Breast epithelium (tissue), 4 donors: ENCODE data around the gene NOSTRIN. TPM values are rescaled to one million over a fixed set of nuclear protein-coding genes. Genes with fewer than 3 reads are reported as not detected.

Source experiments
- DNase-seq, 2 donors: peaks; one replicate each; pipeline ENCODE4 v3.0.0-alpha.2; 2019; ENCODE audit warnings: low spot score in 2 of 2
- H3K27ac ChIP-seq, 2 donors: fragments of 200-600 bp; sonication (generic) in 1 of 2; one replicate each; pipeline ENCODE4 v1.5.1; 2016 to 2019; ENCODE audit warnings: mild to moderate bottlenecking in 1 of 2
- H3K27me3 ChIP-seq, 2 donors: fragments of 200-600 bp; sonication (generic) in 1 of 2; one replicate each; pipeline versions ENCODE4 v1.5.1 to v1.6.0; 2017 to 2019; ENCODE audit warnings: control low read depth in 1 of 2, mild to moderate bottlenecking in 1 of 2
- H3K36me3 ChIP-seq: fragments of 200-600 bp; one replicate; pipeline ENCODE4 v1.5.1; 2019
- H3K4me1 ChIP-seq, 2 donors: fragments of 200-600 bp; sonication (generic); one replicate each; pipeline ENCODE4 v1.5.1; 2016 to 2019; ENCODE audit warnings: control low read depth in 1 of 2
- H3K4me3 ChIP-seq, 3 donors: fragments of 200-600 bp; sonication (generic); 1 replicate in 2 of 3; 2 replicates in 1 of 3; pipeline ENCODE4 v1.5.1; 2016 to 2019; ENCODE audit warnings: mild to moderate bottlenecking in 3 of 3, moderate library complexity in 2 of 3
- H3K9me3 ChIP-seq, 2 donors: fragments of 200-600 bp; sonication (generic) in 1 of 2; one replicate each; pipeline ENCODE4 v1.5.1; 2016 to 2019; ENCODE audit warnings: control low read depth in 1 of 2
- POLR2A ChIP-seq: fragments of 450-650 bp; IDR thresholded peaks from one replicate; pipeline ENCODE4 v1.6.1; 2016; ENCODE audit warnings: antibody characterized with exemption, mild to moderate bottlenecking, moderate library complexity
- POLR2AphosphoS5 ChIP-seq, 3 donors: sonication (generic); formaldehyde crosslinking; IDR thresholded peaks; one replicate each; pipeline ENCODE4 v1.6.1; 2017; ENCODE audit warnings: antibody characterized with exemption in 3 of 3
- intact Hi-C: fragments of 100-400 bp; cut with DNase I; formaldehyde crosslinking; loops from one replicate; pipeline ENCODE4 v1.15.1; 2023; ENCODE audit warnings: low total_unique reads
- total RNA-seq, 3 donors: library from RNA; depleted of rRNA; stranded (reverse); fragments of >200 nt; gene quantifications; one replicate each; pipeline ENCODE4 v1.1.0, GENCODE V29; 2016
- TF ChIP-seq, protein P1 (sequence below), 3 donors: fragments of 450-650 bp; IDR thresholded peaks; one replicate each; pipeline ENCODE4 v1.5.1; 2016 to 2017; ENCODE audit warnings: antibody characterized with exemption in 3 of 3, mild to moderate bottlenecking in 3 of 3, moderate library complexity in 3 of 3

Gene NOSTRIN
- total RNA-seq, 3 donors from 2014 or later: 35.0 to 73.7 (median 35.9) TPM

GRCh38 chr2:168903888-168904287 lies 101.5 kb downstream of the NOSTRIN start:
- intact Hi-C loops: no loop called here
- no peak for DNase-seq
- Histone ChIP-seq H3K27me3 (no peaks in the 10 kb centered on the region), H3K4me1 (no peaks in the 10 kb centered on the region), H3K36me3 (no peaks in the 10 kb centered on the region), H3K27ac (no peak overlapping the region), H3K9me3 (no peaks in the 10 kb centered on the region), H3K4me3 (no peak overlapping the region)
- no peak for TF ChIP-seq POLR2A
- TF ChIP-seq POLR2AphosphoS5 (IDR thresholded peaks at IDR 0.05): no peak
- TF ChIP-seq, protein P1, sequence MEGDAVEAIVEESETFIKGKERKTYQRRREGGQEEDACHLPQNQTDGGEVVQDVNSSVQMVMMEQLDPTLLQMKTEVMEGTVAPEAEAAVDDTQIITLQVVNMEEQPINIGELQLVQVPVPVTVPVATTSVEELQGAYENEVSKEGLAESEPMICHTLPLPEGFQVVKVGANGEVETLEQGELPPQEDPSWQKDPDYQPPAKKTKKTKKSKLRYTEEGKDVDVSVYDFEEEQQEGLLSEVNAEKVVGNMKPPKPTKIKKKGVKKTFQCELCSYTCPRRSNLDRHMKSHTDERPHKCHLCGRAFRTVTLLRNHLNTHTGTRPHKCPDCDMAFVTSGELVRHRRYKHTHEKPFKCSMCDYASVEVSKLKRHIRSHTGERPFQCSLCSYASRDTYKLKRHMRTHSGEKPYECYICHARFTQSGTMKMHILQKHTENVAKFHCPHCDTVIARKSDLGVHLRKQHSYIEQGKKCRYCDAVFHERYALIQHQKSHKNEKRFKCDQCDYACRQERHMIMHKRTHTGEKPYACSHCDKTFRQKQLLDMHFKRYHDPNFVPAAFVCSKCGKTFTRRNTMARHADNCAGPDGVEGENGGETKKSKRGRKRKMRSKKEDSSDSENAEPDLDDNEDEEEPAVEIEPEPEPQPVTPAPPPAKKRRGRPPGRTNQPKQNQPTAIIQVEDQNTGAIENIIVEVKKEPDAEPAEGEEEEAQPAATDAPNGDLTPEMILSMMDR (IDR thresholded peaks at IDR 0.05): no peak

GRCh38 chr2:168904358-168904757 lies 101.9 kb downstream of the NOSTRIN start:
- H3K9me3 ChIP-seq: no peaks in the 10 kb centered on the region
- no peaks in the 10 kb centered on the region for H3K36me3 ChIP-seq
- no peak overlapping the region for H3K4me3 ChIP-seq
- H3K4me1 ChIP-seq: no peaks in the 10 kb centered on the region
- intact Hi-C loops: no loop called here
- no peak overlapping the region for H3K27ac ChIP-seq
- TF ChIP-seq, protein P1 (IDR thresholded peaks at IDR 0.05): no peak
- TF ChIP-seq POLR2AphosphoS5 (IDR thresholded peaks at IDR 0.05) (no peak), POLR2A (no peak)
- no peaks in the 10 kb centered on the region for H3K27me3 ChIP-seq
- no peak for DNase-seq

GRCh38 chr2:168907940-168908662 lies 105.7 kb downstream of the NOSTRIN start:
- Histone ChIP-seq H3K27ac (no peak overlapping the region), H3K4me3 (no peak overlapping the region), H3K27me3 (no peaks in the 10 kb centered on the region), H3K36me3 (no peaks in the 10 kb centered on the region), H3K9me3 (no peaks in the 10 kb centered on the region), H3K4me1 (no peaks in the 10 kb centered on the region)
- no peak for DNase-seq
- intact Hi-C loops: no loop called here
- TF ChIP-seq POLR2A (no peak), POLR2AphosphoS5 (IDR thresholded peaks at IDR 0.05) (no peak)
- TF ChIP-seq, protein P1 (IDR thresholded peaks at IDR 0.05): no peak

DNA sequence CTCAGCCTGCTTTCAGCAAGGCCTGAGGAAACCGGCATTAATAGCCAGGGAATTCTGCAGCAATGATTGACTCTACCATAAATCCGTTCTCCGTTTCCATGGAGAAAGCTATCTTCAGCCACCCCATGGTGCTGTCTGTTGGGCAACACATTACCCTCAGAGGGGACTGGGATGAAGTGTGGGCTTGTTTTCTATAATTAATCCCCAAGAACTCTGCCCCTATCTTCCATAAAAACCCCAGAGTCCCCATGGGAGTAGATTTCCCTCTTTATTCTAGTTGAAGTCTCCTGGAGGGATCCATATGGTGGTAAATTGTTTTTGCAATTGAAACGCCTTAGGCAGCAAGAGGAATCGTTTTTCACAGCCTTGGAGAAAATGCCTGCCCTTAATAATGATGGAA lies 107.9 kb downstream of the NOSTRIN start:
- H3K27me3 ChIP-seq: no peaks in the 10 kb centered on the region
- H3K27ac ChIP-seq: no peak overlapping the region
- DNase-seq: no peak
- TF ChIP-seq, protein P1 (IDR thresholded peaks at IDR 0.05): no peak
- TF ChIP-seq POLR2AphosphoS5 (IDR thresholded peaks at IDR 0.05) (no peak), POLR2A (no peak)
- no peak overlapping the region for H3K4me3 ChIP-seq
- H3K36me3 ChIP-seq: no peaks in the 10 kb centered on the region
- no peaks in the 10 kb centered on the region for H3K4me1 ChIP-seq
- intact Hi-C loops: no loop called here
- no peaks in the 10 kb centered on the region for H3K9me3 ChIP-seq

DNA sequence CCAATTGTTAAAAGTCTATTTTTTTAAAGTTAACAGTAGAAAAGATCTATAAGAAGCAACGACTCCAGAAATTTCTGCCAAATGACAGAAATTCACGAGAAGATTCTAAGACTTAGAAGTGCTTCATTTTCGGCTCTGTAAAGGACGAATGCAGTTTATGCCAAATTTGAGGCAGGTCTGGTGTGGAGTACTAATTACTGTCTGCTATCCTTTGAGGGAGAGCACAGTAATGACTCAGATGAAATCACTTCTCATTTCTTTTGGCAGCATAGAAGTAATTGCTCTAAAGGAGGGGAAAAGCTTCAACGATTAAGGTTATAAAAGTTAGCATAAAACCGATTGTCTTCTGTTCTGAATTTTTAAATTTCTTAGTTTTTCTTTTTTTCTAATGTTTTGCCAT lies 110.0 kb downstream of the NOSTRIN start:
- no peak for DNase-seq
- no peaks in the 10 kb centered on the region for H3K9me3 ChIP-seq
- no peaks in the 10 kb centered on the region for H3K36me3 ChIP-seq
- no peaks in the 10 kb centered on the region for H3K4me1 ChIP-seq
- peak overlapping the region in 2 of 3 donors; percentile 32 to 62 for H3K4me3 ChIP-seq
- no peaks in the 10 kb centered on the region for H3K27me3 ChIP-seq
- intact Hi-C loops: loop anchor here (2.0 kb wide), 1 partner anchor 68 kb away; no protein-coding TSS in a partner anchor
- H3K27ac ChIP-seq: peak overlapping the region; percentile 15 to 20
- TF ChIP-seq POLR2A (no peak), POLR2AphosphoS5 (IDR thresholded peaks at IDR 0.05) (no peak)
- TF ChIP-seq, protein P1 (IDR thresholded peaks at IDR 0.05): no peak
